ENCODE results near the gene BAG1. TPM values are rescaled to one million over a fixed set of nuclear protein-coding genes. Genes with fewer than 3 reads are reported as not detected.

BAG1 gene
- total RNA-seq, 1 donor from 2014 or later, result 33.7 TPM

DNA sequence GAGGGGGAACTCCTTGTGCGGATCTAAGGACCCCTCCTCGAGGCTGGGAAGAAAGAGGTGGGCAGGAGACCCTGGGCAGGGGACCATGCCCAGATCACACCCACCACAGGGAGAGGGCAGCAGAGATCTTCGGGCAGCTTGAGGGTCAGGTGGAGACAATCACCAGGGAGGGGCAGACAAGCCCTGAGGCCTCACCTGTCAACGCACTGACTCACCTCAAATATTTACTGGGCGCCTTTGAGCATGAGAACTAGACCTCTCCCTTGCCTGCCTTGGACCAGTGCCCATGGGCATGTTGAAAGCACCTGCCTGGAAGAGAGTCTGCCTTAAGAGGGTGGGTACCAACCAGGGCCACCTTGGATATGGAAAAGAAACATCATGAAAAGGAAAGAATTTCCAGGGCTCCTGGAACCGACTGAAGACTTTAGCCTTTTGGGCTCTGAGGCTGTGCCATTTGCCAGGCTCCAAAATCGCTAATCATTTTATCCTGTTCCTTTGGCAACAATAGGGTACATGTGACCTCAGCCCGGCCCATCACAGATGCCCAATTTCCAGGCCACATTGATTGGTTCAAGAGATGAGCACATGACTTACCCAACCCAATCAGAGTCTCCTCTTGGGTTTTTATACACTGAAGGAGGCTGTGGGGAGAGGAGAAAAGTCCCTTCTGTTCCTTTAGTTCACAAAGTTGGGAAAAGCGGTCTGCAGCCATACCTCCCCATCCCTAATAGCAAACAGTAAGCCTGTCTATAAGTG, 35.0 kb downstream of the BAG1 start:
- TF ChIP-seq, protein P1, sequence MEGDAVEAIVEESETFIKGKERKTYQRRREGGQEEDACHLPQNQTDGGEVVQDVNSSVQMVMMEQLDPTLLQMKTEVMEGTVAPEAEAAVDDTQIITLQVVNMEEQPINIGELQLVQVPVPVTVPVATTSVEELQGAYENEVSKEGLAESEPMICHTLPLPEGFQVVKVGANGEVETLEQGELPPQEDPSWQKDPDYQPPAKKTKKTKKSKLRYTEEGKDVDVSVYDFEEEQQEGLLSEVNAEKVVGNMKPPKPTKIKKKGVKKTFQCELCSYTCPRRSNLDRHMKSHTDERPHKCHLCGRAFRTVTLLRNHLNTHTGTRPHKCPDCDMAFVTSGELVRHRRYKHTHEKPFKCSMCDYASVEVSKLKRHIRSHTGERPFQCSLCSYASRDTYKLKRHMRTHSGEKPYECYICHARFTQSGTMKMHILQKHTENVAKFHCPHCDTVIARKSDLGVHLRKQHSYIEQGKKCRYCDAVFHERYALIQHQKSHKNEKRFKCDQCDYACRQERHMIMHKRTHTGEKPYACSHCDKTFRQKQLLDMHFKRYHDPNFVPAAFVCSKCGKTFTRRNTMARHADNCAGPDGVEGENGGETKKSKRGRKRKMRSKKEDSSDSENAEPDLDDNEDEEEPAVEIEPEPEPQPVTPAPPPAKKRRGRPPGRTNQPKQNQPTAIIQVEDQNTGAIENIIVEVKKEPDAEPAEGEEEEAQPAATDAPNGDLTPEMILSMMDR (conservative IDR thresholded peaks at IDR 0.05; ENCODE audit: low read depth, low read length), result peak; percentile 34
- no peak for DNase-seq (ENCODE audit: low read depth)
- no peak overlapping the region for H3K4me3 ChIP-seq (ENCODE audit: low read depth, low read length)

DNA sequence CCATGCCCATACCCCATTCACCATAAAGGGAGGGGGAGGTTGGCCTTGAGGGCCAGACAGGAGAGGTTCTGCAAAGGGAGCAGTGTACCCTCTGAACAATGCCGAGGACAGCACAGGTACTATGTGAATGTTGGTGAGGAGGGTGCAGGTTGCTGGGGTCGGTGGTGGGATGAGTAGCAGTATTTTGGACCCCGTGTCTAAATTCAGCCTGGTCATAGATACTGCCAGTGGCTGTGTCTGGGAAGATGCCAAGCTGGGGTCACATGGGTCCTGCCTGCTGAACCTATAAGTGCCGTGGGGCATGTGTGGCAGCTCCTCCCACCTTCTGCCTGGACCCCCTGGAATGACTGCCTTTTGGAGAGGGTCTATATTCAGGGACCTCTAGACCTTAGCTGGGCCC, 35.9 kb downstream of the BAG1 start:
- no peak for DNase-seq (ENCODE audit: low read depth)
- H3K4me3 ChIP-seq (ENCODE audit: low read depth, low read length), result no peak overlapping the region
- TF ChIP-seq, protein P1 (conservative IDR thresholded peaks at IDR 0.05; ENCODE audit: low read depth, low read length), result no peak

DNA sequence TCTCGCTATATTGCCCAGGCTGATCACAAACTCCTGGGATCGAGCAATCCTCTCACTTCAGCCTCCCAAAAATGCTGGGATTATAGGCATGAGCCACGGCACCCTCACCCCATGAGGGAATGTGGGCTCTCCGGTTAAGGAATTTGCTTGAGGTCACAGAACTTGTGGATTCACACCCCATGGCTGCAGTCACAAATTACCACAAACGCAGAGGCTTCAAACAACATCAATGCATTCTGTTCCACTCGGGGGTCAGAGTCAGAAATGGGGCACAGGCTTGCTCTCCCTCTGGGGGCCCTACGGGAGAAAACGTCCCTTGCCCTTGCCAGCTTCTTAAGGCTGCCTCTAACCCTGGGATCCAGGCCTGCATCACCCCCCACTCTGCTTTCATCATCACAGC, 36.8 kb downstream of the BAG1 start:
- no peak for DNase-seq (ENCODE audit: low read depth)
- no peak overlapping the region for H3K4me3 ChIP-seq (ENCODE audit: low read depth, low read length)
- TF ChIP-seq, protein P1 (conservative IDR thresholded peaks at IDR 0.05; ENCODE audit: low read depth, low read length), result no peak

DNA sequence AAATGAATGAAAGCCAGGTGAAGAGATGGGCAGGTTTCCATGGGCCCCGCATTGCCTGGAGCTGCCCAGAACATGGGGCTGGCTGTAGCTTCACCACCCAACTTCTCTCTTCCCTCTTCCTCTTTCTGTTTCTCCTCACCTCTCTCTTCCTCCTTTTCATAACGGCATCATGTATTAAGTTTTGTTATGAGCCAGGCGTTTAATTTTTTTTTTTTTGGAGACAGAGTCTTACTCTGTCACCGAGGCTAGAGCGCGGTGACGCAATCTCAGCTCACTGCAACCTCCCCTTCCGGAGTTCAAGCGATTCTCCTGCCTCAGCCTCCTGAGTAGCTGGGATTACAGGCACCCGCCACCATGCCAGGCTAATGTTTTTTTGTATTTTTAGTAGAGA, 37.5 kb downstream of the BAG1 start:
- no peak overlapping the region for H3K4me3 ChIP-seq (ENCODE audit: low read depth, low read length)
- DNase-seq (ENCODE audit: low read depth), result no peak
- TF ChIP-seq, protein P1 (conservative IDR thresholded peaks at IDR 0.05; ENCODE audit: low read depth, low read length), result no peak

DNA sequence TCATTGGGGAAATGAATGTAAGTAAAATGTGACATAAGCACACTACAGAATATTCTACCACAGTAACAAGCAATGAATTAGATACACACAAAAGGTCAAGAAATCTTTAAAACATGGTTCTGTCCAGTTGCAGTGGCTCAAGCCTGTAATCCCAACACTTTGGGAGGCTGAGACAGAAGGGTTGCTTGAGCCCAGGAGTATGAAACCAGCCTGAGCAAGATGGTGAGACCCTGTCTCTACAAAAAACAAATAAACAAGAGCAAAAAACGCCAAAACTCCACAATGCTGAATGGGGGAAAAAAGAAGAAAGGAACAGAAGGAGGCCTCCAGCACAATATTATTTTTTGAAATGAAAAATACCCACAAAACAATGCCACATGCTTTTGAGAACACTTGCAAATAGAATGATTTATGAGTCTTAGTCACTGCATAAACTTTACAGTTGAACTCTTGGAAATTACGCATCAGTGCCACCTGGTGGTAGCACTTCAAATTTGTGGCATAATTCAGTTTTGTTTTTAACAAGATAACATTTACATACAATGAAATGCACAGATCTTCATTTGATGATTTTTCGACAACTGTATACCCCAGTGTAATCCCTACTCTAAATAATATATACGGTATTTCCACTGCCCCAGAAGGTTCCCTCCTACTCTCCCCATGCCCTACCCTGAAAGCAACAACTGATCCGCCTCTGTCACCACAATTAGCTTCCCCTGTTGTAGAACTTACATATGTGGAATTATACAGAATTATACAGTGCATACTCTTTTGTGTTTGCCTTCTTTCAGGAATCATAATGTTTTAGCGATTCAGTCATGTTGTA, 39.0 kb downstream of the BAG1 start:
- TF ChIP-seq, protein P1 (conservative IDR thresholded peaks at IDR 0.05; ENCODE audit: low read depth, low read length), result peak; percentile 75

DNA sequence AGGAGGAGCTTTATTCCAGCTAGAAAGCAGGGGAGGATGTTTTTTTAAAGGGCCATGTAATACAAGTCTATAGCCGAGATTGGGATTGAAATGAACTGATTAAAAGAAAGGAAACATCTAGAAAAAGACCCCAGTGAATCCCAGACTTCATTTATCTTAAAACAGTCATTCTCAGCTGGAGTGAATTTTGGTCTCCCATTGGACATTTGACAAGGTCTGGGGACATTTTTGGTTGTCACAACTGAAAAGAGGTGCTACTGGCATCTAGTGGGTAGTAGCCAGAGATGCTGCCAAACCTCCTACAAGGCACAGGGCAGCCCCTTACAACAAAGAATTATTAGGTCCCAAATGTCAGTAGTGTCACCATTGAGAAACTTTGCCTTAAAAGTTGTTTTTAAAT, 40.8 kb downstream of the BAG1 start:
- TF ChIP-seq, protein P1 (conservative IDR thresholded peaks at IDR 0.05; ENCODE audit: low read depth, low read length), result peak; percentile 46
- no peak overlapping the region for H3K4me3 ChIP-seq (ENCODE audit: low read depth, low read length)
- DNase-seq (ENCODE audit: low read depth), result no peak

More for the DNA sequence above, 39.0 kb downstream of the BAG1 start:
- DNase-seq (ENCODE audit: low read depth), result no peak
- no peak overlapping the region for H3K4me3 ChIP-seq (ENCODE audit: low read depth, low read length)

Data from epithelial cell of proximal tubule (primary cell).